Left ventricle myocardium inferior (tissue), 1 donor: ENCODE measurements around the gene CHKB. TPM values are rescaled to one million over a fixed set of nuclear protein-coding genes. Genes with fewer than 3 reads are reported as not detected.

Experiments used
- DNase-seq: peaks from one replicate; pipeline ENCODE4 v3.0.0-alpha.2; 2020
- H3K27ac ChIP-seq: fragments of 200-600 bp; replicated peaks from 2 replicates; pipeline ENCODE4 v1.8.0; 2021
- H3K27me3 ChIP-seq: fragments of 200-600 bp; 2 replicates; pipeline ENCODE4 v1.8.0; 2021; ENCODE audit warnings: low read depth
- H3K36me3 ChIP-seq: fragments of 200-600 bp; 2 replicates; pipeline ENCODE4 v1.8.0; 2021
- H3K4me1 ChIP-seq: fragments of 200-600 bp; 2 replicates; pipeline ENCODE4 v1.8.0; 2021
- H3K4me3 ChIP-seq: fragments of 200-600 bp; 2 replicates; pipeline ENCODE4 v1.8.0; 2021; ENCODE audit warnings: mild to moderate bottlenecking, moderate library complexity
- H3K9me3 ChIP-seq: fragments of 200-600 bp; replicated peaks from 2 replicates; pipeline ENCODE4 v1.8.0; 2021
- CTCF ChIP-seq: fragments of 200-600 bp; IDR thresholded peaks from 2 replicates; pipeline ENCODE4 v1.8.0; 2021; ENCODE audit warnings: antibody characterized with exemption, mild to moderate bottlenecking, borderline replicate concordance
- intact Hi-C: fragments of 100-400 bp; cut with micrococcal nuclease; formaldehyde crosslinking; loops from one replicate; pipeline ENCODE4 v1.11.0; 2022
- total RNA-seq: library from RNA; stranded (reverse); fragmentation: NEBNext Ultra II Directional; extraction: Animal tissue kit (Norgen Biotek cat#: 25700); gene quantifications from one replicate; pipeline ENCODE4 v1.2.1, GENCODE V29; 2021
- donor health status: DM: no; HTN: yes; CAD: no; lungs with severe emphysema.

The CHKB gene
- total RNA-seq, 1 donor from 2014 or later, result 36.0 TPM

DNA sequence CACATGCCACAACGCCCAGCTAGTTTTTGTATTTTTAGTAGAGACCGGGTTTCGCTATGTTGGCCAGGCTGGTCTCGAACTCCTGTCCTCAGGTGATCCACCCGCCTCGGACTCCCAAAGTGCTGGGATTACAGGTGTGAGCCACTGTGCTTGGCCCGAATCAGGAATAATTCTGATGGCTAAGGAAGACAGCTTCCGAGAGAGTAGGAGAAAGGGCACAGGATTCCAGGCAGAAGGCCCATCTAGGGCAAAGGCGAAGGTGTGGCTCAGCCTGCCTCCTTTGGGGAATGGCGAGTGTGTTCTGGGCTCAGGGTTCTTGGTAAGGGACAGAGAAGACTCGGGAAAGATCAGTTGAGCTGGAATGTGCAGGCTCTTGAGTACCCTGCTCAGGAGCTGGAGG lies 18.4 kb downstream of the CHKB start:
- Histone ChIP-seq H3K27ac (peak overlapping the region; percentile 91), H3K36me3 (peaks cover 21% of the 10 kb centered on the region), H3K27me3 (no peaks in the 10 kb centered on the region), H3K4me1 (peaks cover 21% of the 10 kb centered on the region), H3K4me3 (peak overlapping the region; percentile 81), H3K9me3 (no peaks in the 10 kb centered on the region)
- no peak for TF ChIP-seq CTCF
- intact Hi-C loops, result no loop called here
- DNase-seq, result no peak

DNA sequence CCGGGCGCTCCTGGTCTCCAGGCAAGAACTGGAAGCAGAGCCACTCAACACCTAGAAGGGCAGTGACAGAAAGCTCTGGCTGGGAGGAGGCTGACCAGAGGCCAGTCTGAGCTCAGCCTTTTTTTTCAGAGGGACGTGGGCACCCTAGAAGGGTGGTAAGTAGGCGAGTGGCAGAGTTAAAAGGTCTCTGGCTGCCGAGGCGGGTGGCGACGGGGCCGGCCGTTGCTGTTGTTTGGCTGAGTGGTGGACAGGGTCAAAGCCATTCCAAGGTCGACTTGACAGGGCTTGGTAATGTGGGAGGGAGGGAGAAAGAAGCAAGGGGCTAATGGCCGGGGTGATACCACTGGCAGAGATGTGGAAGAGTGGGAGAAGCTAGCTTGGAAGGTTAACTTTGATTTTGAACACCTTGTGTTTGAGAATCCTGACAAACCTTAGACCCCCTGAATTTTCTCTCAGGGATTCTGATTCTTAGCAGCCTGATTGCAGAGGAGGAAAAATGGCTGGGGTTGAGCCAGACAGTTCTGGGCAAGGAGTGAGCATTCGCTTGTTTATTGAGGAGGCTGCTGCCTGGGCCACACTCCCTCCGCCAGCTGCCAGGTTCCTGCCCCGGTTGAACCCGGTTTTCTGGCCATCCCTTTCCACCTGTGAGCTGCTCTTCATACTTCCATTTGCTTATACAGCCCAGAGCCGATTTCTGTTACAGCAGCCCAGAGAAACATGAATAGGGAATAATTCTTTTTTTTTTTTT lies 19.1 kb downstream of the CHKB start:
- no peak for TF ChIP-seq CTCF
- peak overlapping the region; percentile 91 for H3K27ac ChIP-seq
- peak overlapping the region; percentile 81 for H3K4me3 ChIP-seq
- H3K36me3 ChIP-seq, result peaks cover 14% of the 10 kb centered on the region
- intact Hi-C loops, result no loop called here
- H3K9me3 ChIP-seq, result no peaks in the 10 kb centered on the region
- DNase-seq, result no peak
- H3K4me1 ChIP-seq, result peaks cover 18% of the 10 kb centered on the region
- no peaks in the 10 kb centered on the region for H3K27me3 ChIP-seq

DNA sequence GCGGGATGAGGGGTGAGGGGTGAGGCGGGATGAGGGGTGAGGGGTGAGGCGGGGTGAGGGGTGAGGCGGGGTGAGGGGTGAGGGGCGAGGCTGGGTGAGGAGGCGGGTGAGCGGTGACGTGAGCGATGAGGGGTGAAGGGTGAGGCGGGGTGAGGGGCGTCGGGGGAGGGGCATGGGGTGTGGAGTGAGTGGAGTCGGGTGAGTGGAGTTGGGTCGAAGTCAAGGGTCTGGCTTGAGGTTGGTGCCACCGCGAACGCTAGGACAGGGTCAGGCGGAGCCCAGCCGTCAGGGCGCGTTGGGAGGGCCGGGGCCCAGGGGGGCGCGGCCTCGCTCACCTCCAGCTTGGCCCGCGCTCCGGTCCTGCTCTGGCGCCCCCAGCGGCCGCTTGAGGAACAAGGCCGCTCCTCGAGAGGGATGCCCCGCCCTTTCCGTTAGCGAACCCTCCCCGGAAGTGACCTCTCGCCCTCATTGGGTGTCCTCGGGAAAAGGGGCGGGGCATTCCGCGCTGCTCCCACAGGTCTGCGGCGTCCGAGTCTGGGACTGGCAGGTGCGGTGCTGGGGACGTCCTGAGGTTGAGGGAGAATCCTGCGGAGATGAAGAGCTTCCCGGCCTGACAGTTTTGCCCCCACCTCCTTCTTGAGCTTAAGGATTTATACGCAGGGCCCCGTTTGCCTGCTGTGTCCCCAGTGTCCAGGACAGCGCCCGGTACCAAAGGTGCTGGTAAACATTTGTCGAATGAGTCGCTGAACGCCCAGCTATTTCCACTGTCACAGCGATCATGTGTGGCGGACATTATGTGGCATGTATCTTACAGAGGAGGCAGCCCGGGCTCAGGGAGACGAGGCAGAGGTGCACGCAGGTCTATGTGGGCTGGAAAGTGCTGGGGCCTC lies 19.9 kb downstream of the CHKB start, which contains the start of gene SYCE3:
SYCE3 (minus strand) TSS at position 397 of the 890 bp plus-strand sequence. CDS start 6,514 bp downstream, outside the sequence.
- Histone ChIP-seq H3K4me3 (peak within 1 kb of the TSS; percentile 81), H3K27ac (peak within 1 kb of the TSS; percentile 91), H3K36me3 (peaks cover 7% of the 10 kb centered on the region), H3K9me3 (no peaks in the 10 kb centered on the region), H3K4me1 (peaks cover 18% of the 10 kb centered on the region), H3K27me3 (no peaks in the 10 kb centered on the region)
- DNase-seq, result peak; percentile 96
- intact Hi-C loops, result no loop called here
- peak; percentile 98 for TF ChIP-seq CTCF

DNA sequence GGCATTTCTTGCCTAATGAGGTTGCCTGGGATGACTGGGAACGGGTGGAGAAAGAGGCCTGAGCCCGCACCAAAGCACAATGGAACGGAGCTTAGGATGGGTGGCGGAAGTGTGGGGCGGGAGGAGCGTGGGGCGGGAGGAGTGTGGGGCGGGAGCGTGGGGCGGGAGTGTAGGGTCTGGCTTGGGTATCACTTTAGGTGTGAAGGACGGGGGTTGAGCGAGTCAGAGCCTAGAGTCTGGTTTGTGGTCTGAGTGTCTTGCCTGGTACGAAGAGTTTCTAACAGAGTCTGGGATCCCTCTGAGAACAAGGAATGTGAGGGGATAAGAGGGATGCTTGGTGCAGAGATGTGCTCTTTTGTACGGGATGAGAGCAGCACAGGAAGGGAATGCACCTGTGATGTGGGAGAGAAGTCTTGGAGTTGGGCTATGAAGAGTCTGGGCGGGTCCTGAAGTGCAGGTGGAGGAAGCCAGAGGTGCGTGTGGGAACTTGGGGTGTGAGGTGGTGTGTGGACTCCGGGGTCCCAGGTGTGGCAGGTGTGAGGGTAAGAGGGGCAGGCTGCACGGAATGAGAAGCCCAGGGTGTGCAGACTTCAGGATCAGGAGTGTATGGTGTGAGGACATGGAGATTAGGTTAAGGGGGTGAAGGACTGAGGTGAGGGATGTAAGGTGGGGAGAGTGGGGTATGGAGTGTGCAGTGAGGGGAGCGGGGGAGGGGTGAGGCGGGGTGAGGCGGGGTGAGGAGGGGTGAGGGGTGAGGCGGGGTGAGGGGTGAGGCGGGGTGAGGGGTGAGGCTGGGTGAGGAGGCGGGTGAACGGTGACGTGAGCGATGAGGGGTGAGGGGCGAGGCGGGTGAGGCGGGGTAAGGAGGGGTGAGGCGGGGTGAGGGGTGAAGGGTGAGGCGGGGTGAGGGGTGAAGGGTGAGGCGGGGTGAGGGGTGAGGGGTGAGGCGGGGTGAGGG lies 21.0 kb downstream of the CHKB start:
- H3K4me1 ChIP-seq, result peaks cover 18% of the 10 kb centered on the region
- no peaks in the 10 kb centered on the region for H3K27me3 ChIP-seq
- intact Hi-C loops, result no loop called here
- no peak overlapping the region for H3K27ac ChIP-seq
- H3K4me3 ChIP-seq, result no peak overlapping the region
- H3K36me3 ChIP-seq, result no peaks in the 10 kb centered on the region
- no peak for DNase-seq
- H3K9me3 ChIP-seq, result no peaks in the 10 kb centered on the region
- TF ChIP-seq CTCF, result no peak

DNA sequence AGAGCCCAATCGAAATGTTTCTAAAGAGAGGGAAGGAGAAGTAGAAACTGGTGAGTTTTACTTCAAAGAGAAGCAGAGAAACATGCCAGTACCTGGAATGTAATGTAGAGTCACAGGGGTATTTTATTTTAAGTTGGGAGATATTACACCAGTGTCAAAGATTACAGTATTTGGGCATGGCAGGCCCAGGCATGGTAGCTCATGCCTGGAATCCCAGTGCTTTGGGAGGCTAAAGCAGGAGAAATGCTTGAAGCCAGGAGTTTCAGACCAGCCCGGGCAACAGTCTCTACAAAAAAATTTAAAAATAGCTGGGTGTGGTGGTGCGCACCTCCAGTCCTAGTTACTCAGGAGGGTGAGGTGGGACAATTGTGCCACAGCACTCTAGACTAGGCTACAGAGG lies 22.6 kb downstream of the CHKB start:
- Histone ChIP-seq H3K4me3 (no peak overlapping the region), H3K27me3 (no peaks in the 10 kb centered on the region), H3K4me1 (peaks cover 18% of the 10 kb centered on the region), H3K9me3 (no peaks in the 10 kb centered on the region), H3K36me3 (no peaks in the 10 kb centered on the region), H3K27ac (no peak overlapping the region)
- no peak for DNase-seq
- no peak for TF ChIP-seq CTCF
- intact Hi-C loops, result no loop called here
